ENCODE measurements around the gene LDLRAD2.

The LDLRAD2 gene

DNA sequence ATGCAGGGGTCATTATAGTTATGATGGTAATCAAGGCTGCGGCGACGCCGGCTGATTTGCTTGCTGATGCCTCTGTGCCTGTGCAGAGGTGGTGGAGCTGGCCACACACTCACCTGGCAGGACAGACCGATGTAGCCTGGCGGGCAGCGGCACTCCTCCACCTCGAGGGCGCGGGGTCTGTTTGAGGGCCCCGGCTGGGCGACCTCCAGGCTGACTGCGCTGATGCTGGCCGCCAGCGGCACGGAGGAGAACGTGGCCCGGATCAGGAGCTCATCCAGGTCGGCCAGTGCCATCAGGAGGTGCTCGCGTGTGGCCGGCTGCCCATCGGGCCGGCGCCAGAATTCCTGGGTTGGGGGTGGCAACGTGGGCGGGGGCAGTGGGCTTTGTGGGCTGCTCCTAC lies 52.7 kb downstream of the LDLRAD2 start:
- no peak for DNase-seq

DNA sequence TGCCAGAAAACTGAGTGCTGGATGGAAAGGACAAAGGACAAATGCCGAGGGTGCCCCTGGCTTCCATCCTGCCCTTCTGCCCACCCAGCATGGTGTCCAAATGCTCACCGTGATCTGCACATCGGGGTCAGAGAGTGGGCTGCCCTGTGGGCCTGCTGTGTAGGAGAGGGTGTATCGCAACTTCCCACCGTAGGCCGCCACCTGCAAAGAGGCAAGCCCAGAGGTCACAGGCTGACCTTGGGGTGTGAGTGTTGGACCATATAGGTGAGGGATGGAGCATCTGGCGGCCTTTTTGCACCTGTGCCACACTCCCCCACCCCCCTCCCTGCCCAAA lies 53.5 kb downstream of the LDLRAD2 start:
- no peak for DNase-seq

DNA sequence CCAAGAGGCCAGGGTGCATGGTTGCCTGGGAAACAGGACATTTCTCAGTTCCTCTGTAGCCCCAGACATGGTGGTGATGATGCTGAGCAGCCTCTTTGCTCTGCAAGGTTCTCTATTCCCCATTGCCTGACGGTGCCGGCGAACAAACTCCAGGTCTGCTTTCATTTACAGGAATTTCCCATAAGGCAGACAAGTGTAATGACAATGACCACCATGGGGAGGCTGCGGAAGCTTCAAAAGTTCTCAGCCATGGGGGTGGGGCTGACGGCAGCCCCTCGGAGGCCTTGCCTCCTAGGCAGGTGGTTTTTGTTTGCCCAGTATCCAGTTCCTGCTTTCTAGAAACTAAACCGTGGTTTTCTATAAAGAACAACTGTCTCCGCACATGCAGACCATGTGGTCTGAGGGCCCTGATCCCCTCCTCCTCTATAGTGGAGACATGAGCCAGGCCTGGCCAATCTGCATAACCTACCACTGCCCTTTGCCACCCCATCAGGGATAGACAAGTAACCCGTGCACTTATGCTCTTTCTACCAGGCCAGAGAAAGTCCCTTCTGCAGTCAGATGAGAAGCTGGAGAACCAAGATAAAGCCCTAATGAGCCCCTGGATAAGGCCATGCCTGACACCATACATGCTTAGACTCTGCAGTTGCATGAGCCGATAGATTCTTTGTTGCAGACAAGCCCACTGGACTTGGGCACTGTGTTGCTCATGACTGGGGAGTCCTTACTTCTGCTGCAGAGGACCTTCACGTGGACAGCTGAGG lies 54.1 kb downstream of the LDLRAD2 start:
- DNase-seq = no peak

DNA sequence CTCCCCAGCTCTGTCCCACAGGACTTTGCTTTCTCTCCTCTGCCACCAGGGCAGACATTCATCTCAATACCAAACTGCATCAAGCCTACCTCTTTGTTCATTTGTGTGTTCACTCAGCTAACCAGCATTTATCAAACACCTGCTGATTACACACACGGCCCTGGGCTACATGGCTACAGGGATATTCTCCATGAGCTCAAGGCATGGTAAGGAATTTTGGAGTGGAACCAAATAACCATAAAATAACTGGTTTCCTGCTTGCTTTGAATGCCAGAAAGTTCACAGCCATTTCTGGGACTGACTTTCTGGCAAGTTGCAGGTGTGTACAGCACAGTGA lies 54.6 kb downstream of the LDLRAD2 start:
- no peak for DNase-seq

DNA sequence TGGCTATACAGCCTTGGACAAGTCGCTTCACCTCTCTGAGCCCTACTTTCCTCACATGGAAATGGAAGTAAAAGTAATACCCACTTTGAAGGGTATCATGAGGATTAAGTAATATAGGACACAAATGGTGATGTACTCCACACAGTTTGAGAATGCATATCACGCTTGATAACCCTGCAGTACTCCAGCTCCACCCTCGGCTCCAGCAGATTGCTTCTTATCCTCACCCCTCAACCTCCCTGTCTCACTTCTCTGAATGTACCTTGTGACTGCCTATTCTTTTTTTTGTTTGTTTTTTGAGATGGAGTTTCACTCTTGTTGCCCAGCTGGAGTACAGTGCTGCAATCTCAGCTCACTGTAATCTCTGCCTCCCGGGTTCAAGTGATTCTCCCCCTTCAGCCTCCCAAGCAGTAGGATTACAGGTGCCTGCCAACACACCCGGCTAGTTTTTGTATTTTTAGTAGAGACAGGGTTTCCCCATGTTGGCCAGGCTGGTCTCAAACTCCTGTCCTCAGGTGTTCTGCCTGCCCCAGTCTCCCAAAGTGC lies 55.5 kb downstream of the LDLRAD2 start:
- no peak for DNase-seq

DNA sequence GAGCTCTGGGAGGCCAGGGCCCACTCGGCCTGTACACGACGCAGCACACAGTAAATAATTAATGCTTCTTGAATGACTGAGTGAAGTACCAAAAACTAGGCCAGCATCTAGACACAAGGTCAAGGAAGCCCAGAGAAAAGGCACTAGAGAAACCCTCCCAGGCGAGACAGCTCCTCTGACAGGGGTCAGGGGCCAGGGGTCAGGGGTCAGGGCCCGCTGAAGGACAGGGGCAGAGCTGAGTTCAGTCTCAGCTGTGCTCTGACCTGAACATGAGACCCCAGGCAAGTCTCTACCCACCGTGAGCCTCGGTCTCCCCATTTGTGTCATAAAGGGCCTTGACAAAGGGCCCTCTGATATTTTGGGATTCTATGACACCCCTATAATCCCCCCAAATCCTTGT lies 56.4 kb downstream of the LDLRAD2 start:
- DNase-seq = no peak

DNA sequence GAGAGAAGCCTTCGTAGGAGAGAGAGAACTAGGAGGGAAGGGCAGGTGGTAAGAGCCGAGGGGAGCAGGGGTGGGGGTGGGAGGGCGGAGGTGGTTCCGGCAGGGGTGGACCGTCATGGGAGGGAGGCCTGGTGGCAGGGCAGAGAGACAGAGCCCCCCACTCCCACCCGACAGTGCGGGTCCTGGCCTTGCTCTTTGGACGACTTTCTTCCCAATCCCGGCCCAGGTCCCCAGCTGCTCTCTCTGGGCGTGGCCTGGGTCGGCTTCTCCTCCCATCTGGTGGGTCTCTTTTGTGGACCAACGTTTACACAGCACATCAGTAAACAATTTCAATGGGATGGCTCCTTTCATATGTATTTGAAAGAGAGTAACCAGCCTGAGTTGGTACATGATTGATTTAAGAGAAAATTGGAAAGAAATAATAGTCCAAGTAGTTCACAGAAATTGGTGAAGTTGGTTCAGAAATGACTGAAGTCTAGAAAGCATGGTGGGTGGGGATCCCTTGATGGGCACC lies 56.9 kb downstream of the LDLRAD2 start:
- no peak for DNase-seq

DNA sequence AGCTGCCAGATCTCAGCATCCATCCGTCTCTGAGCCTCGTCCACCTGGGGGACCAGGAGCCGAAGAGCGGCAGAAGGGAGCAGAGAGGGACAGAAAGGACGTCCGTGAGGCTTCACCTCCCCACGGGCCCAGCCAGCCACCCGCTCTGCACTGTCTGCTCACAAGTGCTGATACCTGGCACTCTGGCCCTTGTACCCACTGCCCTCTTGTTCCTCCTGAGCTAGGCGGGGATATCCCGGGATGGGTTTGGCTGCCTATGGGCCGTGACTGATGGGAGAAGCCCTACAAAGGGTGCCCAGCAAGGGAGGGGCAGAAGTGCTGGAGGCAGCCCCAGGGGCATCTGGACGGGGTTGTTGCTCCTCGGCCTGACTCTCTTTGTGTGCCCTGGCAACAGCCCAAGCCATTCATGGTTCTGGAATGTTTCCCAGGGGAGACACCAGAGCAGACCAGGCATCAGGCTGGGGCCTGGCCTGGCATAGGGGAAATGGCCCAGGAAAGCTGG lies 57.6 kb downstream of the LDLRAD2 start:
- no peak for DNase-seq

DNA sequence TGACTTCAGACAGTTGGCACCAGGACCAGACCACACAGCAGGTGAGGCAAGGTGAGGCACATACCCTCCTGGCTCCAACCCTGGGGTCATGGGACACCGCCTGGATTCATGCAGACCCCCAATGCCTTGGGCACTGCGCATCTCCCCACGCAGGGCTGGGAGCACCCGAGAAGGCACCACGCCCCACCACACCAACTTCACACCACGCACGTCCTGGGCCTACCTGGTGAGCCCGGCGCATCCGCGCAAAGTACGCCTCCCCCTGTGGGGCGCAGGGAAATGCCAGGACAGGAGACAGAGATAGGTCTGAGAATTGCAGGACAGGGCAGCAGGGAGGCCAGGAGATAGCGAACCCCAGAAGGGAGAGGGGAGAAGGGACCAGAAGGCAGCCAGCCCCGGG lies 58.5 kb downstream of the LDLRAD2 start:
- DNase-seq = no peak

DNA sequence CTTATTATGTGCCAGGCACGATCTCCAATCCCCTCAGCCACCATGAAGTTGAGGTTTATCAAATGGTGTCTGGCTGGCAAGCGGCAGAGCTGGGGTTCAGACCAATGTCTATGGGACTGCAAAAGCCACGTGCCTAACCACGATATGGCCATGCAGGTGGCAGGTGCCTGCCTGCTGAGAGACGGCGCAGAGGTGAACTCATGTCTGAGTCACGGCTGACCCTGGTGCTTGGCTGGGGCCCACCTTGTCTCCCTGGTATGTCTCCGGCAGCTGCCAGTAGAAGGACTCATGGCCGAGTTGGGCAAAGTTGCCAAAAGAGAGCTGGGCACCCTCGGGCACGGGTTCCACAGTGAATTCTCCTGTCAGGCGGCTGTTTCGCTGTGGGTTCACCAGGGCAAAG lies 59.9 kb downstream of the LDLRAD2 start:
- no peak for DNase-seq

DNA sequence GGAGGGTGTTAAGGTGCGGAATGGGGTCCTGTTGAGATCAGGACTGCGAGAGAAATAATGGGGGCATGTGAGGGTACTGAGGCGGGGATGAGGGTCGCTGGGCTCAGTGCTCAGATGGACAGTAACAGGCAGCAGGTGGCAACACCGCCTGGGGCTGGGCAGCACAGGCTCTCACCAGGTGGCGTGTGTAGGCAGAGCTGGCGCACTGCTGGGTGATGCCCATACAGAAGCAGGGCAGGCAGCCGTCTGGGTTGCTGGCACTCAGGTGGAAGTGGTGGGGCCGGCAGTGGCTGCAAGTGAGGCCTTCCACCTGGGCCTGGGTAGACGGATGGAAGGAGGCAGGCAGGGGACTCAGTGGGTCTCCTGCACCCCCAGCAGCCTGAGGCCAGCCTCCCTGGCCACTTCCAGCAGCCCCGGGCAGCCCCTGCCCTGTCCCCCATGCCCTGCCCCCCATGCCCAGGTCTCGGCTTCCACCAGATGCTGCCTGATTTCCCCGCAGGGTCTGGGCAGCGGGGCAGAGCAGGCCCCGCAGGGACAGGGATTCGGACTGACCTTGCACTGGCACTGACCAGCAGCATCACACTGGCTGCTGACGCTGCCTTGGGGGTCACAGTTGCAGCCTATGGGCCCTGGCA lies 60.5 kb downstream of the LDLRAD2 start:
- no peak for DNase-seq

DNA sequence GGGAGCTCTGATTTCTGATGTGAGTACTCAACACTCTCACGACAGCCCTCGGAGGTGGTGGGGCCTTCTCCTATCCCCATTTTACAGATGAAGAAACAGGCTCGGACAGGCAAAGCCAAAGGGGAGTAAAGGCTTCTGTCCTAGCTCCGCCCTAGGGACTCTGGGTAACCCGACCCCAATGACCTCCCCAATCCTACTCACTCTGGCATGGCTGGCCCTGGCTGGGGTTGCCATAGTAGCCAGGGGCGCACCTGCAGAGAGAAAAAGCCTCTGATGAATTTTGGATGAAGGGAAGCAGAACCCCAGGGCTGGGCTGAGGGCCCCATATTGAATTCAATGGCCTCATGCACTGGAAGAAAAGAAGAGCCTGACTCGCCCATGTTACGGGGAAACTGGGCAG lies 61.1 kb downstream of the LDLRAD2 start:
- no peak for DNase-seq

DNA sequence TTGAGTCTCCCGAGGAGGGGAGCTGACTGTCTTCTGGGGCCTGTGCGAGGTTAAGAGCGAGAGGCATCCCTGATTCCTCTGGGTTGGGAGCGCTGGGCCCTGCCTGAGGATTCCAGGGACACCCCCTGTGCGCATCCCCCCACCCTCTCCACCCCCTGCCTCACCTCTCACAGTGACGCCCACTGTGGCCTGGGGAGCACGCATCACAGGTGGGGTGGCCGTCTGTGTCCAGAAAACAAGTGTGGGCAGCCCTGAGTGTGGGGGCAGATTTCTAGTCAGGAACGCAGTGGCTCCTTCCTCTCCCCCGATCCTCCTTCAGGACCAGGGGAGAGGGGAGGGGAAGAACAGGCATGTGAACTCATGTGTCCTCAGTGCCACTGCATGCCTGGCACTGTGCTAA lies 61.7 kb downstream of the LDLRAD2 start:
- no peak for DNase-seq

DNA sequence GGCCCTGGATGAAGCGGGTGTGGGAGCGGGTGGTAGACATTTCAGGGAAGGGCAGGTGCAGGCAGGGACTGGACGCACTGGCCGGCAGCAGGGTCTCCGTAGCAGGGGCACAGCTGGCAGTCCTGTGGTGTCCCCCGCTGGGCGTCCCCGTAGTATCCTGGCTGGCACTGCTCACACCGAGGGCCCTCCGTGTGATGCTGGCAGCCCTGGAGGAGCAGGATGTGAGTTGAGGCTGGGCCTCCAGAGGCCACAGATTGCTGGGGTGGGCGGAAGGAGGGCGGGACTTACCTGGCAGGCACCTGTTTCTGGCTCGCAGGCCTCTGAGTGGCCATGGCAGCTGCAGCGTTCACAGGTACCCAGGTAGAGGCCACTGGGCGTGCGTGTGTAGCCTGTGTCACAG lies 62.3 kb downstream of the LDLRAD2 start:
- DNase-seq = no peak

Data from T-helper 9 cell (primary cell).